ENCODE data around the gene PDZD2.

- TF ChIP-seq POLR2A (IDR thresholded peaks at IDR 0.05) (no peak), CTCF (IDR thresholded peaks at IDR 0.05) (no peak)
These were observed 420.1 kb downstream of the PDZD2 start for GRCh38 chr5:32058997-32059396.
